ENCODE measurements around the gene GMPR2. TPM values are rescaled to one million over a fixed set of nuclear protein-coding genes. Genes with fewer than 3 reads are reported as not detected.
"Not testable (repeated sequence)": the region's sequence is repeated elsewhere in the genome, so short reads cannot be mapped to it uniquely, and the experiment has no call there.

The GMPR2 gene
- total and polyA plus RNA-seq, 10 donors: 42.2 to 85.6 (median 62.8) TPM

- Histone ChIP-seq H3K4me1 (peaks cover 24 to 54% (median 48%) of the 10 kb centered on the region in 6 donors), H3K27me3 (replicated peaks in 1 of 7) (no peaks in the 10 kb centered on the region), H3K9me3 (no peaks in the 10 kb centered on the region), H3K36me3 (peaks cover 0 to 40% (median 15%) of the 10 kb centered on the region in 6 donors), H3K4me3 (peak within 1 kb of the TSS; percentile 60 to 96 (median 77)), H3K27ac (peak within 1 kb of the TSS; percentile 91 to 99 (median 96))
- intact Hi-C loops (cut with DNase I; ENCODE audit: low total_unique reads): no loop called here
- WGBS, 5 donors: 0 to 1% (median 0%) methylated on average over 32 to 40 of the region's 40 CpGs
- TF ChIP-seq POLR2AphosphoS5 (IDR thresholded peaks at IDR 0.05): peak; percentile 96 to 97 (median 97)
- peak in 2 of 3 donors; percentile 19 to 77 for TF ChIP-seq POLR2A (IDR thresholded peaks at IDR 0.05)
- TF ChIP-seq CTCF (IDR thresholded peaks at IDR 0.05 in 8 of 11, conservative IDR thresholded peaks at IDR 0.05 in 3 of 11): peak in 10 of 11 experiments; percentile 38 to 79 (median 73)
- peak; percentile 97 for DNase-seq
Observed at GRCh38 chr14:24215495-24216344, 17.0 kb upstream of the GMPR2 start, which contains the start of gene MDP1. Gene MDP1, minus strand, starts transcription at chr14:24216066. Its CDS starts 111 bp downstream, at chr14:24215955.

- no peak for TF ChIP-seq POLR2AphosphoS5 (IDR thresholded peaks at IDR 0.05)
- no peak for TF ChIP-seq POLR2A (IDR thresholded peaks at IDR 0.05)
- no peak for TF ChIP-seq CTCF (IDR thresholded peaks at IDR 0.05 in 8 of 11, conservative IDR thresholded peaks at IDR 0.05 in 3 of 11)
- H3K27me3 ChIP-seq (replicated peaks in 1 of 7): no peaks in the 10 kb centered on the region
- H3K9me3 ChIP-seq: no peaks in the 10 kb centered on the region
- intact Hi-C loops (cut with DNase I; ENCODE audit: low total_unique reads): no loop called here
- H3K4me1 ChIP-seq: peaks cover 24 to 48% (median 43%) of the 10 kb centered on the region in 6 donors
- peak overlapping the region; percentile 91 to 99 (median 96) for H3K27ac ChIP-seq
- WGBS, 5 donors: 83 to 92% (median 88%) methylated on average over 2 of the region's 2 CpGs
- H3K4me3 ChIP-seq: peak overlapping the region in 2 of 8 donors; percentile 69 to 96
- H3K36me3 ChIP-seq: peaks cover 0 to 34% (median 10%) of the 10 kb centered on the region in 6 donors
- no peak for DNase-seq
Observed at GRCh38 chr14:24216345-24216699, 16.4 kb upstream of the GMPR2 start.

GRCh38 chr14:24216876-24217275, 15.9 kb upstream of the GMPR2 start:
- H3K4me3 ChIP-seq; intact Hi-C loops (cut with DNase I; ENCODE audit: low total_unique reads); H3K9me3 ChIP-seq; H3K27me3 ChIP-seq (replicated peaks in 1 of 7); DNase-seq: not testable (repeated sequence)
- H3K27ac ChIP-seq: peak overlapping the region in 3 of 8 donors; percentile 98 to 99 (median 98)
- H3K36me3 ChIP-seq: peaks cover 0 to 29% (median 7%) of the 10 kb centered on the region in 6 donors
- H3K4me1 ChIP-seq: peaks cover 22 to 43% (median 38%) of the 10 kb centered on the region in 6 donors
- 84 to 100% (median 96%) methylated on average over 1 of the region's 1 CpG for WGBS, 5 donors

- H3K27me3 ChIP-seq (replicated peaks in 1 of 7): no peaks in the 10 kb centered on the region
- no peak overlapping the region for H3K4me3 ChIP-seq
- no peak for TF ChIP-seq CTCF (IDR thresholded peaks at IDR 0.05 in 8 of 11, conservative IDR thresholded peaks at IDR 0.05 in 3 of 11)
- TF ChIP-seq POLR2AphosphoS5 (IDR thresholded peaks at IDR 0.05): no peak
- TF ChIP-seq POLR2A (IDR thresholded peaks at IDR 0.05): no peak
- intact Hi-C loops (cut with DNase I; ENCODE audit: low total_unique reads): no loop called here
- H3K36me3 ChIP-seq: peaks cover 0 to 27% (median 7%) of the 10 kb centered on the region in 6 donors
- H3K9me3 ChIP-seq: no peaks in the 10 kb centered on the region
- no peak overlapping the region for H3K27ac ChIP-seq
- WGBS, 5 donors: 88 to 96% (median 95%) methylated on average over 4 of the region's 4 CpGs
- H3K4me1 ChIP-seq: peaks cover 12 to 26% (median 22%) of the 10 kb centered on the region in 6 donors
- no peak for DNase-seq
Observed at GRCh38 chr14:24219080-24219479, 13.6 kb upstream of the GMPR2 start.

All from spleen (tissue), 11 donors.